Mesodermal cell (in vitro differentiated cells): ENCODE results near the gene SOS2.

Experiments
- H3K27ac ChIP-seq: 2 replicates; pipeline ENCODE4 v1.7.0; 2013; ENCODE audit warnings: mild to moderate bottlenecking, low read depth, low read length, moderate library complexity; ENCODE audit not compliant: severe bottlenecking
- H3K36me3 ChIP-seq: 2 replicates; pipeline ENCODE4 v1.7.1; 2013; ENCODE audit warnings: mild to moderate bottlenecking, low read length, moderate library complexity; ENCODE audit not compliant: control insufficient read depth, insufficient read depth
- H3K4me1 ChIP-seq: one replicate; pipeline ENCODE4 v1.7.1; 2013; ENCODE audit warnings: mild to moderate bottlenecking, low read length; ENCODE audit not compliant: insufficient read depth, control insufficient read depth, poor library complexity, severe bottlenecking
- H3K4me3 ChIP-seq: 2 replicates; pipeline ENCODE4 v1.7.0; 2013; ENCODE audit warnings: low read length, control low read depth, mild to moderate bottlenecking; ENCODE audit not compliant: insufficient read depth, poor library complexity, severe bottlenecking; ENCODE audit errors: extremely low read depth
- H3K9me3 ChIP-seq: 2 replicates; pipeline ENCODE4 v1.7.1; 2013; ENCODE audit warnings: mild to moderate bottlenecking, low read length, moderate library complexity; ENCODE audit not compliant: control insufficient read depth
- WGBS, 2 experiments: methylation state at CpG; one replicate each; pipeline ENCODE4 v1.1.5; 2013; ENCODE audit warnings: missing lambda C conversion rate in 2 of 2; ENCODE audit not compliant: insufficient coverage in 2 of 2; 5-methylcytosine and 5-hydroxymethylcytosine counted together

Gene SOS2

GRCh38 chr14:50247245-50247644 is 15.9 kb upstream of the SOS2 start:
- Histone ChIP-seq H3K9me3 (no peaks in the 10 kb centered on the region), H3K27ac (no peak overlapping the region), H3K36me3 (no peaks in the 10 kb centered on the region), H3K4me3 (no peak overlapping the region), H3K4me1 (no peaks in the 10 kb centered on the region)
- WGBS, 2 experiments: no CpG with 5 or more reads among the region's 3 CpGs

DNA sequence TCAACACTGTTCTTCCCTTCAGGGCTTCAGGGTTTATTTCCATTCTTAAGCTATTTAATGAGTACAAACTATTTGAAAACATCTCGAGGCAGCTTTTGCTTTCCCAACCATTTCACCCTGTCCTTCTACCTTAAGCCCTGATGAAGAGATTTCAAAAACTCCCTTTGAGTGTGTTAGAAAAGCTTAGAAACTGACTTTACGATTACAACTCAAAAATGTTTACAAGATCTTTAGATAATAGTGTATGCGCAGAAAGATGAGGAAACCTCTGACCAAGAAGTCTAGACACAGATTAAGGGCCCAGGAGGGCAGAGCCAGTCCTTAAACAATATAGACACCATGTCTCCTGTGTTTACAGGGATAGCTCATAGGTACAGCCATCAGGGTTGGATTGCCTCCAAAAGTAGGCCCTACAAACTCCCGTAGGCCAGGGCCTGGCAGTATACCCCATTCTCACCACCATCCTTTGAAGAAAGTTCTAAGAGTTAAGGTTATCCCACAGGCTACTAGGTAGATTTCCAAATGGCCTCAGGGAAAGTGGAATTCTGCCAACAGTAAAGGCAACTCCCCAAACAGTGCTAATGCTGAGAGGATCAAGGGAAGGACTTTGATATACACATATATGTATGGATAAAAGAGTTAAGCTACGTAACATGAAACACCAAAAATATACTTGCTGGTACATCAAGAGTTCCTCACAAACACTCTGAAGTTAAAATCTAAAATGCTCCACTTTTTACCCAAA is 11.4 kb upstream of the SOS2 start:
- Histone ChIP-seq H3K4me3 (no peak overlapping the region), H3K27ac (no peak overlapping the region), H3K9me3 (no peaks in the 10 kb centered on the region), H3K4me1 (no peaks in the 10 kb centered on the region), H3K36me3 (no peaks in the 10 kb centered on the region)
- no CpG with 5 or more reads among the region's 5 CpGs for WGBS, 2 experiments

- no peak overlapping the region for H3K4me3 ChIP-seq
- 100% methylated on average over 1 of the region's 1 CpG; no CpG with 5 or more reads in 1 of the 2 experiments for WGBS, 2 experiments
- H3K9me3 ChIP-seq: no peaks in the 10 kb centered on the region
- no peak overlapping the region for H3K27ac ChIP-seq
- H3K36me3 ChIP-seq: no peaks in the 10 kb centered on the region
- no peaks in the 10 kb centered on the region for H3K4me1 ChIP-seq
These were observed 10.7 kb upstream of the SOS2 start for GRCh38 chr14:50242096-50242495.

DNA sequence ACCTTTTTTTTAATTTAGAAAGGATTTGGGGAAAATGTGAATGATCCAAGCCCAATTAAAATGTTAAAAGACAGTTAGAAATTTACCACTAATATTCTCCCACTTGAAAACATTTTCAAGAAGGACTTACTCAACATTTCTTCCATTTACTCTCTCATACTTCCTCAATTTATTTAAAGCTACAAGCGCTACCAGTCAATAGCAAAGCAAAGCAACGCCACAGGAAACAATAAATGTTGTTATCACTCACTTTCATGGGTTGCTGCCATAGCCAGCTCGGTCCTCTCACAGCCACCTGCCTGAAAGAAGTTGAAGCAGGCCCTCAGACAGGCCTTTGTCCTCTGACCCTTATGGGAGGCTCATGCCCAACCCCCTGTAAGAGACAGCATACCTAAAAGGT is 6.0 kb upstream of the SOS2 start:
- peaks cover 1% of the 10 kb centered on the region for H3K4me1 ChIP-seq
- no peak overlapping the region for H3K27ac ChIP-seq
- peaks cover 7% of the 10 kb centered on the region for H3K9me3 ChIP-seq
- no peak overlapping the region for H3K4me3 ChIP-seq
- no peaks in the 10 kb centered on the region for H3K36me3 ChIP-seq
- 58 to 60% methylated on average over 3 of the region's 3 CpGs for WGBS, 2 experiments

DNA sequence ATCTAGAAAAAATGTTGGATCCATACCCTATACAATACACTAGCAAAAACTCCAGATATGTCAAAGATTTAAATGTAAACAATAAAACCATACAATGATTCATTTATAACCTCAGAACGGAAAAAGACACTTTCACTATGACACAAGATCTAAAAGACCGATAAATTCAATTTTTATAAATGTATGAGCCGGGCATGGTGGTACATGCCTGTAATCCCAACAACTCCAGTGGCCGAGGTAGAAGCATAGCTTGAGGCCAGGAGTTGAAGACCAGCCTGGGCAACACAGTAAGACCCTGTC is 2.5 kb upstream of the SOS2 start:
- Histone ChIP-seq H3K4me3 (no peak overlapping the region), H3K9me3 (peaks cover 8% of the 10 kb centered on the region), H3K27ac (no peak overlapping the region), H3K4me1 (peaks cover 5% of the 10 kb centered on the region), H3K36me3 (peaks cover 2% of the 10 kb centered on the region)
- WGBS, 2 experiments: 76% methylated on average over 2 of the region's 4 CpGs; no CpG with 5 or more reads in 1 of the 2 experiments

GRCh38 chr14:50233166-50233950 is 2.0 kb upstream of the SOS2 start:
- Histone ChIP-seq H3K4me3 (no peak overlapping the region), H3K4me1 (peaks cover 5% of the 10 kb centered on the region), H3K9me3 (peaks cover 13% of the 10 kb centered on the region), H3K27ac (no peak overlapping the region), H3K36me3 (peaks cover 8% of the 10 kb centered on the region)
- WGBS, 2 experiments: 86 to 91% methylated on average over 11 to 14 of the region's 14 CpGs

DNA sequence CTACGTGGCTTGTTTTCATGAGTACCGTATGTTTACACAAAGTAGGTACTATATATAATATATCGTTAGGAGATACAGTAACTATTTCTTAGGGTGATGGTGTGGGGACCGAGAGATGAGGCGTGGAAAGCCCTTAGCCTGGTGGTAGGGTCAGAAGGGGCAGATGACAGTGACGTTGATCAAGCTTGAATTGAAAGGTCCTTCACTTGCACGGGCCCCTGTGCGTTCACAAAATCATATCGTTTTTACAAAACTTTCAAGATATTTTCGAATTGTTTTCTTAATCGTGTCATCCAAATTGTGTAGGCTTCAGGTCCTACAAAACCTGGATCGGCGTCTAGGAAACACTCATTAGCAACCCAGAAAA is 881 bp upstream of the SOS2 start:
- peak overlapping the region; percentile 90 for H3K27ac ChIP-seq
- peaks cover 5% of the 10 kb centered on the region for H3K4me1 ChIP-seq
- 61 to 64% methylated on average over 8 to 9 of the region's 13 CpGs for WGBS, 2 experiments
- peaks cover 13% of the 10 kb centered on the region for H3K9me3 ChIP-seq
- H3K36me3 ChIP-seq: peaks cover 11% of the 10 kb centered on the region
- peak overlapping the region; percentile 88 for H3K4me3 ChIP-seq

- Histone ChIP-seq H3K4me1 (peaks cover 5% of the 10 kb centered on the region), H3K36me3 (peaks cover 11% of the 10 kb centered on the region), H3K27ac (peak overlapping the region; percentile 90), H3K4me3 (peak overlapping the region; percentile 88), H3K9me3 (peaks cover 11% of the 10 kb centered on the region)
- 0 to 1% methylated on average over 50 to 64 of the region's 64 CpGs for whole genome bisulfite sequencing, 2 experiments
These were observed 490 bp downstream of the SOS2 start for GRCh38 chr14:50230701-50231474.

DNA sequence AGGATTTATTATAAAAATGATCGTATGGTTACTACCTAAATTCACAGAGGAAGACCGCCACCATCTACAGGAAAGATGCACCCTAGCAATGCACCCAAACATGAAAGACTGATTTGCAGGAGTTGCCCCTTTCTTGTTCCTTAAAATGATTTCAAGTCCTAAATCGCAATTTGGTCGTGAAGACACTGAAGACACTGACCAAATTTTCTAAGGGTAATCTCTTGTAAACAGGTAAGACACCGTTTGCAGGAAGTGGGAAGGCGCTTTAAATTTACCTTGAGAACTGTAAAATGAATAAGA is 1.0 kb downstream of the SOS2 start:
- Histone ChIP-seq H3K36me3 (peaks cover 11% of the 10 kb centered on the region), H3K4me3 (peak overlapping the region; percentile 88), H3K27ac (no peak overlapping the region), H3K4me1 (peaks cover 5% of the 10 kb centered on the region), H3K9me3 (peaks cover 6% of the 10 kb centered on the region)
- WGBS, 2 experiments: 20 to 56% methylated on average over 1 to 2 of the region's 6 CpGs

- Histone ChIP-seq H3K4me3 (peak overlapping the region; percentile 88), H3K9me3 (peaks cover 6% of the 10 kb centered on the region), H3K4me1 (peaks cover 5% of the 10 kb centered on the region), H3K27ac (no peak overlapping the region), H3K36me3 (peaks cover 11% of the 10 kb centered on the region)
- 67 to 80% methylated on average over 1 of the region's 2 CpGs for whole genome bisulfite sequencing, 2 experiments
These were observed 1.7 kb downstream of the SOS2 start for GRCh38 chr14:50229681-50230080.
